SK-N-MC (cell line): ENCODE data around the gene TTN.
A peak's percentile ranks its signal among the peaks of the same experiment; 100 is the strongest.

Source experiments
- DNase-seq: peaks from one replicate; pipeline ENCODE4 v3.0.0-alpha.2; 2011; ENCODE audit warnings: low read depth, low spot score
- H3K27ac ChIP-seq: fragments of 200-600 bp; sonication (generic); 2 replicates; pipeline ENCODE4 v1.5.1; 2016; ENCODE audit warnings: mixed run types
- H3K36me3 ChIP-seq: fragments of 200-600 bp; sonication (generic); 2 replicates; pipeline ENCODE4 v1.6.1; 2017; ENCODE audit warnings: antibody characterized with exemption, low read length, mixed read lengths; ENCODE audit not compliant: insufficient read depth
- H3K4me3 ChIP-seq: fragments of 200-600 bp; sonication (generic); 2 replicates; pipeline ENCODE4 v1.5.1; 2016
- H3K9ac ChIP-seq: fragments of 200-600 bp; sonication (generic); 2 replicates; pipeline ENCODE4 v1.8.0; 2017; ENCODE audit warnings: mixed run types, mixed read lengths; ENCODE audit not compliant: insufficient read length
- H3K9me3 ChIP-seq: fragments of 200-600 bp; sonication (generic); 2 replicates; pipeline ENCODE4 v1.6.1; 2017; ENCODE audit warnings: low read depth, mild to moderate bottlenecking, antibody characterized with exemption, low read length, moderate library complexity, mixed read lengths
- EZH2 ChIP-seq: fragments of 200-600 bp; sonication (generic); IDR thresholded peaks from one replicate; pipeline ENCODE4 v1.6.1; 2017; ENCODE audit warnings: antibody characterized with exemption
- FOXP2 ChIP-seq: optimal IDR thresholded peaks from 2 replicates; pipeline ENCODE3; 2011; ENCODE audit warnings: mild to moderate bottlenecking, moderate library complexity; ENCODE audit not compliant: insufficient read depth; ENCODE audit errors: extremely low read length, control extremely low read depth
- POLR2AphosphoS5 ChIP-seq: IDR thresholded peaks from 2 replicates; pipeline ENCODE4 v1.6.1; 2012; ENCODE audit warnings: mild to moderate bottlenecking, low read depth, low read length, borderline replicate concordance

The TTN gene

DNA sequence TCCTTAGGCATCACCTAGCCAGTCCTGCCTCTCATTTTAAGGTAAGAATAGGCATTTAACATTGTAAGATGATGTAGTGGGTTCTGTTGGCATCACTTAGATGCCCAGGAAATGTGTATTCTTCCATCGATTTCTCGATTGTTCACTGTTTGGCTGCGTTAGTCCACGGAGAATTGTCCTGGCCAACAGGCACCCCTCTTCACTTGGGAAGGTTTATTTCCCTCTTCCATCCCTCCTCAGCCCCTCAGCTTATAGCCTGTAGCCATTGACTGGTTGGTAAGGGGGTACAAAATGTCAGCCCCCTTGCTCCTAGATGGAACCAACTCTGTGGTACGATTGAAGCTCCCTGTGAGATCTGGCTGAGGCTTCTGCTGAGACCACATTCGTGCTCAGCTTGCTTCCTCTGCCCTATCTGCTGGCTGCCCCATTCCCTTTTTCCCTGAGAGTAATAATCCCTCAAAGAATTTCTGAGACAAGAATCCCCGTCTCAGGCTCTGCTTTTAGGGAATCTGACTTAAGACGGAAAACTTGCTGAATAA is 283.6 kb downstream of the TTN start:
- Histone ChIP-seq H3K9me3 (no peaks in the 10 kb centered on the region), H3K4me3 (peak overlapping the region; percentile 77), H3K36me3 (no peaks in the 10 kb centered on the region), H3K27ac (no peak overlapping the region), H3K9ac (peak overlapping the region; percentile 75)
- no peak for DNase-seq
- no peak for TF ChIP-seq FOXP2
- TF ChIP-seq EZH2: no peak
- TF ChIP-seq POLR2AphosphoS5: no peak

DNA sequence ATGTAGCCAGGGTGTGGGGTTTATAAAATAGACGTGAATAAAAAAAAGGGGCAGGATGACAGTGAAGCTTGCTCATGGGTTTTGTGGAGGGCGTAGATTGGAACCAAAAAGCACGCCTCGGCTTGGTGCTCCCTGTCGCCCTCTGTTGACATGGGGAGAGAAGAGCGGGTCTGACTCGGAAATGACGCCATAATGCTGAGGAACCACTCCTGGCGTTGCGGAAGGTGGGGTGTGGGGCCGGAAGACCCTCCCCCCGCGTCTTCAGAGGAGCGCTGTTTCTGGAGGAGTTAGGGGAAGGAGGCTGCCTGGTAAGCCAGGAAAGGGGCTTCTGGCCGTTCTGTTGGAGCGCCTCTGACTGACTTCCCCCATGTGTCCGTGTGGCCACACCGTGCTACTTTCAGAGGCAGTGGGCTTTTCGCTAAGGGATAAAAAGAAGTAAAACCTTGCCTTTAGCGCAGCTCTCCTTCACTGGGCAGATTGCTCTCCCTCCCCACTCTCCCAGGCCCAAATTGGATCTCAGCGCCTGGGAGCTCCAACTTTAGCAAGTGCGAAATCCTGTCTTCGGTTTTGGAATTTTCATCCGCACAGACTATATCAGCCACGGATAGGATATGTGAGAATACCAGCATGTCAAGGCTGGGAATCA is 284.1 kb downstream of the TTN start:
- Histone ChIP-seq H3K36me3 (no peaks in the 10 kb centered on the region), H3K4me3 (peak overlapping the region; percentile 77), H3K27ac (no peak overlapping the region), H3K9ac (peak overlapping the region; percentile 75), H3K9me3 (no peaks in the 10 kb centered on the region)
- peak; percentile 73 for TF ChIP-seq POLR2AphosphoS5
- TF ChIP-seq FOXP2: peak; percentile 22
- no peak for TF ChIP-seq EZH2
- DNase-seq: peak; percentile 39

DNA sequence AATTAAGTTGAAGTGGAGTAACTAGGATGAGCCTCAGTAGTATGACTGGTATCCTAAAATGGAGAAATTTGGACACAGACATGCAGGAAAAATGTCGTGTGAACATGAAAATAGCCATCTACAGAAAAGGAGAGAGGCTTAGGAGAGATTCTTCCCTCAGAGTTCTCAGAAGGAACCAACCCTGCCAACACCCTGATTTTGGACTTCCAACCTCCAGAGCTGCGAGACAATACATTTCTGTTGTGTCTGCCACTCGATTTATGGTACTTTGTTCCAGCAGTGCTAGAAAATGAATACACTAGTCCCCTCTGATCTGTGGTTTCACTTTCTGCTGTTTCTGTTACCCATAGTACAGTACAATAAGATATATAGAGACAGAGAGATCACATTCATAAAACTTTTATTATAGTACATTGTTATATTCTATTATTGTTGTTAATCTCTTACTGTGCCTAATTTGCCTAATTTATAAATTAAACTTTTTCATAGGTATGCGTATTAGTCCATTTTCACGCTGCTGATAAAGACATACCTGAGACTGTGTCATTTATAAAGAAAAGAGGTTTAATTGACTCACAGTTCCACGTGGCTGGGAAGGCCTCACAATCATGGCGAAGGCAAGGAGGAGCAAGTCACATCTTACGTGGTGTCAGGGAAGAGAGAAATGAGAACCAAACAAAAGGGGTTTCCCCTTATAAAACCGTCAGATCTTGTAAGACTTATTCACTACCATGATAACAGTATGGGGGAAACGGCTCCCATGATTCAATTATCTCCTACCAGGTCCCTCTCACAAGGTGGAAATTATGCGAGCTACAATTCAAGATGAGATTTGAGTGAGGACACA is 285.7 kb downstream of the TTN start:
- no peak for DNase-seq
- no peaks in the 10 kb centered on the region; the same call in 1 of the 2 replicates for H3K36me3 ChIP-seq
- no peak overlapping the region for H3K9ac ChIP-seq
- no peaks in the 10 kb centered on the region for H3K9me3 ChIP-seq
- no peak overlapping the region for H3K27ac ChIP-seq
- TF ChIP-seq EZH2: no peak
- no peak for TF ChIP-seq FOXP2
- TF ChIP-seq POLR2AphosphoS5: no peak
- no peak overlapping the region for H3K4me3 ChIP-seq

DNA sequence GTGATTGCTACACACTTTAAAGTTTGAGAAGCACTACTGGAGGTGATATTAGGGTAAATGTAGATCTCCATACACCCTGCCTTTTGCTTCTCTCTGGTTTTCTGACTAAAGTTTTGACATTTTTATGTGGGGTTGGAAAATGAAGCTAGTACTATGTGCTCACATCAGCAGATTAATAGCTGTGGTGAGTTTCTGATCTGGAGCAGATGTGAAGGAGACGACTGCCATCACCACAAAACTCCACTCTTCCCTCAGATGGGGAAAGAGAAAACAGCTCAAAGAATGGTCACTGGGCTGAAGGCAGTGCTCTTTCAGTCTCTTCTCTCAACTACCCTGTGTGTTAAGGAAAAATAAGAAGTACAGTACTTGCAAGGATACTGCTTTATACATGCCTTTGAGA is 289.7 kb downstream of the TTN start:
- TF ChIP-seq EZH2 (no peak), POLR2AphosphoS5 (no peak), FOXP2 (no peak)
- Histone ChIP-seq H3K9ac (no peak overlapping the region), H3K9me3 (no peaks in the 10 kb centered on the region), H3K4me3 (no peak overlapping the region), H3K36me3 (no peaks in the 10 kb centered on the region; the same call in 1 of the 2 replicates), H3K27ac (no peak overlapping the region)
- no peak for DNase-seq

DNA sequence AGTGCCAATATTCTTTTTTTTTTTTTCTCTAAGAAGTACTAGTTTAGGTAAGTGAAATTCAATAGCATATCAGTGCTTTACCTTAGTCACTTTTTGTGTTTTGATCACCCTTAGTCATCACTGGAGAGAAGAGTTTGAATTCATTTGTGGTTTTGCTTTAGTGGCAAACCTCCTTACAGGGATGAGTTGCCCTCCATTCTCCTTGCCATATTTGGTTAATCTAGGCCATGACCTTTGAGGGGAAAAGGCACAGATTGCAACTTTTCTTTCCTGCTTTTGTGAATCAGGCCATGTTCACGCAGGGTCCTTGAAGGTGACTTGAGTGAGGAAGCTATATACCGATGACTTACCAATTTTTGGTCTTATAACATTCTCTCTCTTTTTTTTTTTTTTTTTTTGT is 292.6 kb downstream of the TTN start:
- Histone ChIP-seq H3K27ac (no peak overlapping the region), H3K4me3 (no peak overlapping the region), H3K9me3 (no peaks in the 10 kb centered on the region), H3K9ac (no peak overlapping the region), H3K36me3 (no peaks in the 10 kb centered on the region; the same call in 1 of the 2 replicates)
- TF ChIP-seq POLR2AphosphoS5 (no peak), FOXP2 (no peak), EZH2 (no peak)
- DNase-seq: no peak

DNA sequence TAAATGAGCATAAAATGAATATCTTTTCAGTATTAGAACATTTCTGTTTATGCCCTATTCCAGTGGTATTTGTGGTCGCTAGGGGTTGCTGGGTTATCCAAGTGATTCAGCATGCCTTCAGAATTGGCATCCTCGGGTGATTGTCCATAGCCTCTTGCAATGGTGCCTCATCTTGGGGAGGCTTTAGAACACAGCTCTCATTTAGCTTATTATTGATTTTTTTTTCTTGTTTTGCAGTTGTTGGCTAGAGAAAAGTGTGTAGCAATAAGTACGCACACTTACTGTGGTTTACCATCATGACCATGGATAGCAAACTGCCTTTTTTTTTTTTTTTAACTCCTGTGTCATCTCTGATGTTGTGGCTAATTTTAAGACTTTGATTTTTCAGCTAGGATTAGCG is 293.3 kb downstream of the TTN start:
- TF ChIP-seq POLR2AphosphoS5 (no peak), EZH2 (no peak), FOXP2 (no peak)
- DNase-seq: no peak
- H3K27ac ChIP-seq: no peak overlapping the region
- no peaks in the 10 kb centered on the region; the same call in 1 of the 2 replicates for H3K36me3 ChIP-seq
- no peaks in the 10 kb centered on the region for H3K9me3 ChIP-seq
- no peak overlapping the region for H3K4me3 ChIP-seq
- no peak overlapping the region for H3K9ac ChIP-seq

DNA sequence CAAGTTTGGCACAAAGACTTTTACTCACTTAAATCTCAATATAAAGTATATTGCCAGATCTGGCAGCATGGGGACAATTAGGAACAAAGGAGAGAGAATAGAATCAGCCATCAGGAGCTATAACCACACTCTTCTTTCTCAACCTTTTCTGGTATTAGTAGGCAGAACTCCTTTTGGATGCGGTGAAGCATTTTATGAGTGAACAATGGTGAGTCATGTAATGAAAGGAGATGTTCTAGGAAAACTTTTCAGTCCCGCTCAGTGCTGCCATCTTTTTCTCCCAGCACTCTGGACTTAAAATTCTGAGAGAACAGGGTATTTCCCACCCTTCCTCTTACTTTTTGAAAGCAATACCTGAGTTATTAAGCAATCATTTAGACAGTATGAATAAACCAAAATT is 294.7 kb downstream of the TTN start:
- H3K9ac ChIP-seq: no peak overlapping the region
- no peak overlapping the region for H3K27ac ChIP-seq
- no peaks in the 10 kb centered on the region; the same call in 1 of the 2 replicates for H3K36me3 ChIP-seq
- H3K9me3 ChIP-seq: no peaks in the 10 kb centered on the region
- no peak for DNase-seq
- no peak for TF ChIP-seq EZH2
- TF ChIP-seq POLR2AphosphoS5: no peak
- H3K4me3 ChIP-seq: no peak overlapping the region

DNA sequence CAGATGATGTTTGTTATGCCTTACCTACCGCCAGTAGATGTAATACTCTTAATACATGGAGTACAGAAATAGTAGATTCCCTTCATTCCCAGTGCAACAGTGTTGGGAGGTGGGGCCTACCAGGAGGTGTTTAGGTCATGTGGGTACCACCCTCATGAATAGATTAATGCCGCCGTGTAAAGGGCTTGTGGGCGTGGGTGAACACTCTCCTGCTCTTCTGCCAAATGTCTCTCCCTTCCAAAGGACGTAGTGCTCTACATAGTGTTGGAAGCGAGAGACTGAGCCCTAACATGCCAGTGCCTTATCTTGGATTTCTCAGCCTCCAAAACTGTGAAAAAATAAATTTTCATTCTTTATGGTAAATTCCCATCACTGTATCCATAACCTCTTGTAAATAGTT is 296.8 kb downstream of the TTN start:
- 0 out of 2 replicates have a peak, but pooled peaks cover 3% of the 10 kb centered on the region for H3K36me3 ChIP-seq
- no peak overlapping the region for H3K27ac ChIP-seq
- no peak for TF ChIP-seq POLR2AphosphoS5
- no peak for TF ChIP-seq EZH2
- TF ChIP-seq FOXP2: no peak
- no peak for DNase-seq
- no peaks in the 10 kb centered on the region for H3K9me3 ChIP-seq
- H3K9ac ChIP-seq: no peak overlapping the region
- no peak overlapping the region for H3K4me3 ChIP-seq
